Mesangial cell (primary cell): Measurements from ENCODE around the gene ZNF319. TPM values are rescaled to one million over a fixed set of nuclear protein-coding genes. Genes with fewer than 3 reads are reported as not detected.

ENCODE experiments used
- total RNA-seq: library from RNA; depleted of rRNA; stranded (reverse); fragments of >200 nt; gene quantifications from 2 replicates; pipeline ENCODE4 v1.2.3, GENCODE V29; 2015

The ZNF319 gene
- total RNA-seq: 7.2 and 11.7 TPM in 2 replicates

GRCh38 chr16:57999971-58000705 is at the start of gene ZNF319:
ZNF319 (minus strand) TSS chr16:58000672; CDS start chr16:57998265, 2,407 bp downstream.

GRCh38 chr16:58025351-58026138 is 25.1 kb upstream of the ZNF319 start, which contains the start of gene MMP15:
MMP15 (plus strand) TSS chr16:58025754; CDS start chr16:58026351, 597 bp downstream.

GRCh38 chr16:58000706-58001676 is 519 bp upstream of the ZNF319 start, which contains the start of gene USB1:
USB1 (plus strand) TSS chr16:58001407; CDS start chr16:58001484, 77 bp downstream.

GRCh38 chr16:57970970-57971369 is 29.5 kb downstream of the ZNF319 start, which contains the start of gene CNGB1:
CNGB1 (minus strand) TSS chr16:57971128; CDS start chr16:57967286, 3,842 bp downstream.

Other genes with a start within 250 kb of the ZNF319 start
- 75.0 and 102 TPM in 2 replicates for gene KIFC3, start 198.2 kb downstream of the ZNF319 start, total RNA-seq
- 0.38 TPM in 1 of 2 replicates, not detected in the other for gene CNGB1, start 29.5 kb downstream of the ZNF319 start, total RNA-seq
- 48.4 and 66.8 TPM in 2 replicates for gene USB1, start 735 bp upstream of the ZNF319 start, total RNA-seq
- gene MMP15, start 25.1 kb upstream of the ZNF319 start, total RNA-seq: 13.9 and 51.8 TPM in 2 replicates
- gene CFAP20, start 128.7 kb upstream of the ZNF319 start, total RNA-seq: 57.3 and 78.4 TPM in 2 replicates
- gene CSNK2A2, start 197.4 kb upstream of the ZNF319 start, total RNA-seq: 28.4 and 40.2 TPM in 2 replicates